Right kidney (tissue), 9 donors: ENCODE measurements around the gene B4GALNT1.
A peak's percentile ranks its signal among the peaks of the same experiment; 100 is the strongest.
"Not testable (repeated sequence)": the region's sequence is repeated elsewhere in the genome, so short reads cannot be mapped to it uniquely, and the experiment has no call there.

Source experiments
- DNase-seq: peaks from one replicate; pipeline ENCODE4 v3.0.0-alpha.2; 2016
- long read RNA-seq, 8 donors: transcript quantifications; one replicate each; lab custom pipeline, GENCODE V29; 2026

B4GALNT1 gene
- long read RNA-seq, donor 1: 0 reads
- long read RNA-seq, donor 2: 0 reads
- long read RNA-seq, donor 3: 0 reads
- long read RNA-seq, donor 4: 0 reads
- long read RNA-seq, donor 5: 0 reads
- long read RNA-seq, donor 6: 0 reads
- long read RNA-seq, donor 7: 0 reads
- long read RNA-seq, donor 8: 0 reads

- peak; percentile 88 for DNase-seq
These were observed at the start of gene B4GALNT1 for GRCh38 chr12:57632958-57633840. B4GALNT1 (minus strand) TSS chr12:57633201; CDS start chr12:57632132, 1,069 bp downstream.

GRCh38 chr12:57679697-57680096, 46.7 kb upstream of the B4GALNT1 start:
- DNase-seq: no peak

GRCh38 chr12:57677947-57678346, 44.9 kb upstream of the B4GALNT1 start:
- not testable (repeated sequence) for DNase-seq

GRCh38 chr12:57674691-57675090, 41.7 kb upstream of the B4GALNT1 start:
- DNase-seq: no peak

- no peak for DNase-seq
These were observed 39.8 kb upstream of the B4GALNT1 start for GRCh38 chr12:57672801-57673200.

GRCh38 chr12:57671811-57672210, 38.8 kb upstream of the B4GALNT1 start:
- DNase-seq: not testable (repeated sequence)

GRCh38 chr12:57669691-57670090, 36.7 kb upstream of the B4GALNT1 start:
- DNase-seq: not testable (repeated sequence)

- DNase-seq: no peak
These were observed 33.9 kb upstream of the B4GALNT1 start for GRCh38 chr12:57666897-57667296.

- not testable (repeated sequence) for DNase-seq
These were observed 32.2 kb upstream of the B4GALNT1 start for GRCh38 chr12:57665066-57665820.

- DNase-seq: no peak
These were observed 28.4 kb upstream of the B4GALNT1 start for GRCh38 chr12:57661376-57661775.

- no peak for DNase-seq
These were observed 25.9 kb upstream of the B4GALNT1 start for GRCh38 chr12:57658890-57659289.

- no peak for DNase-seq
These were observed 24.7 kb upstream of the B4GALNT1 start for GRCh38 chr12:57657744-57658143.

GRCh38 chr12:57656408-57656807, 23.4 kb upstream of the B4GALNT1 start:
- DNase-seq: not testable (repeated sequence)

- DNase-seq: no peak
These were observed 22.7 kb upstream of the B4GALNT1 start for GRCh38 chr12:57655541-57656240.

- DNase-seq: no peak
These were observed 21.0 kb upstream of the B4GALNT1 start for GRCh38 chr12:57654042-57654441.

GRCh38 chr12:57646659-57647049, 13.7 kb upstream of the B4GALNT1 start:
- not testable (repeated sequence) for DNase-seq

GRCh38 chr12:57645990-57646658, 13.1 kb upstream of the B4GALNT1 start:
- DNase-seq: not testable (repeated sequence)

GRCh38 chr12:57641699-57642442, 8.9 kb upstream of the B4GALNT1 start:
- DNase-seq: no peak

GRCh38 chr12:57640175-57641042, 7.4 kb upstream of the B4GALNT1 start:
- DNase-seq: no peak

- DNase-seq: no peak
These were observed 5.1 kb upstream of the B4GALNT1 start for GRCh38 chr12:57638096-57638495.
